ENCODE data around the gene NKPD1. TPM values are rescaled to one million over a fixed set of nuclear protein-coding genes. Genes with fewer than 3 reads are reported as not detected.

NKPD1 gene
- total RNA-seq, 2 donors from 2014 or later = not detected

GRCh38 chr19:45128806-45129205, 32.0 kb downstream of the NKPD1 start:
- Histone ChIP-seq H3K36me3 (replicated peaks in 1 of 2; ENCODE audit: insufficient read depth in 1 of 2, low read depth in 2 of 2) (no peaks in the 10 kb centered on the region), H3K27ac (no peak overlapping the region), H3K9me3 (no peaks in the 10 kb centered on the region), H3K27me3 (no peaks in the 10 kb centered on the region), H3K4me1 (peaks cover 10% of the 10 kb centered on the region), H3K4me3 (no peak overlapping the region)
- DNase-seq = no peak
- intact Hi-C loops (cut with DNase I) = no loop called here
- no peak for ATAC-seq
- 80 to 87% methylated on average over 3 to 5 of the region's 5 CpGs for WGBS, 2 donors
- TF ChIP-seq POLR2A (IDR thresholded peaks at IDR 0.05) (no peak), CTCF (IDR thresholded peaks at IDR 0.05) (no peak)

GRCh38 chr19:45128146-45128545, 32.6 kb downstream of the NKPD1 start:
- TF ChIP-seq CTCF (IDR thresholded peaks at IDR 0.05) (no peak), POLR2A (IDR thresholded peaks at IDR 0.05) (no peak)
- WGBS, 2 donors = 87 to 89% methylated on average over 5 of the region's 5 CpGs
- Histone ChIP-seq H3K4me1 (peaks cover 10% of the 10 kb centered on the region), H3K4me3 (no peak overlapping the region), H3K9me3 (no peaks in the 10 kb centered on the region), H3K27ac (no peak overlapping the region), H3K27me3 (no peaks in the 10 kb centered on the region), H3K36me3 (replicated peaks in 1 of 2; ENCODE audit: insufficient read depth in 1 of 2, low read depth in 2 of 2) (no peaks in the 10 kb centered on the region)
- intact Hi-C loops (cut with DNase I) = no loop called here
- no peak for ATAC-seq
- no peak for DNase-seq

- ATAC-seq (no peak), DNase-seq (no peak)
- no peaks in the 10 kb centered on the region for H3K27me3 ChIP-seq
- H3K9me3 ChIP-seq = no peaks in the 10 kb centered on the region
- 74 to 84% methylated on average over 7 of the region's 7 CpGs for WGBS, 2 donors
- H3K4me3 ChIP-seq = no peak overlapping the region
- no peaks in the 10 kb centered on the region for H3K36me3 ChIP-seq (replicated peaks in 1 of 2; ENCODE audit: insufficient read depth in 1 of 2, low read depth in 2 of 2)
- intact Hi-C loops (cut with DNase I) = no loop called here
- H3K4me1 ChIP-seq = peaks cover 10% of the 10 kb centered on the region
- no peak for TF ChIP-seq CTCF (IDR thresholded peaks at IDR 0.05)
- no peak for TF ChIP-seq POLR2A (IDR thresholded peaks at IDR 0.05)
- H3K27ac ChIP-seq = no peak overlapping the region
Observed at GRCh38 chr19:45126654-45127053, 34.1 kb downstream of the NKPD1 start.

- H3K27ac ChIP-seq = no peak overlapping the region
- peaks cover 10% of the 10 kb centered on the region for H3K4me1 ChIP-seq
- peak; percentile 69 to 81 (median 72) for DNase-seq
- WGBS, 2 donors = 57 to 100% methylated on average over 5 to 11 of the region's 12 CpGs
- TF ChIP-seq POLR2A (IDR thresholded peaks at IDR 0.05) (no peak), CTCF (IDR thresholded peaks at IDR 0.05) (peak; percentile 18 to 71 (median 60))
- no peaks in the 10 kb centered on the region for H3K9me3 ChIP-seq
- H3K4me3 ChIP-seq = no peak overlapping the region
- no peaks in the 10 kb centered on the region for H3K36me3 ChIP-seq (replicated peaks in 1 of 2; ENCODE audit: insufficient read depth in 1 of 2, low read depth in 2 of 2)
- intact Hi-C loops (cut with DNase I) = no loop called here
- peak; percentile 77 for ATAC-seq
- no peaks in the 10 kb centered on the region for H3K27me3 ChIP-seq
Observed at GRCh38 chr19:45125975-45126493, 34.7 kb downstream of the NKPD1 start.

- H3K4me3 ChIP-seq = no peak overlapping the region
- no peak for ATAC-seq
- WGBS, 2 donors = 92% methylated on average over 9 of the region's 9 CpGs
- H3K9me3 ChIP-seq = no peaks in the 10 kb centered on the region
- TF ChIP-seq POLR2A (IDR thresholded peaks at IDR 0.05) (no peak), CTCF (IDR thresholded peaks at IDR 0.05) (no peak)
- H3K36me3 ChIP-seq (replicated peaks in 1 of 2; ENCODE audit: insufficient read depth in 1 of 2, low read depth in 2 of 2) = no peaks in the 10 kb centered on the region
- DNase-seq = no peak
- H3K27ac ChIP-seq = no peak overlapping the region
- H3K27me3 ChIP-seq = no peaks in the 10 kb centered on the region
- intact Hi-C loops (cut with DNase I) = no loop called here
- H3K4me1 ChIP-seq = peaks cover 10% of the 10 kb centered on the region
Observed at GRCh38 chr19:45125360-45125759, 35.4 kb downstream of the NKPD1 start.

Data from body of pancreas (tissue), 4 donors.